ENCODE data around the gene MYCBPAP. TPM values are rescaled to one million over a fixed set of nuclear protein-coding genes. Genes with fewer than 3 reads are reported as not detected.

MYCBPAP gene
- total RNA-seq, 2 donors from 2014 or later: 1.1 to 2.8 TPM

DNA sequence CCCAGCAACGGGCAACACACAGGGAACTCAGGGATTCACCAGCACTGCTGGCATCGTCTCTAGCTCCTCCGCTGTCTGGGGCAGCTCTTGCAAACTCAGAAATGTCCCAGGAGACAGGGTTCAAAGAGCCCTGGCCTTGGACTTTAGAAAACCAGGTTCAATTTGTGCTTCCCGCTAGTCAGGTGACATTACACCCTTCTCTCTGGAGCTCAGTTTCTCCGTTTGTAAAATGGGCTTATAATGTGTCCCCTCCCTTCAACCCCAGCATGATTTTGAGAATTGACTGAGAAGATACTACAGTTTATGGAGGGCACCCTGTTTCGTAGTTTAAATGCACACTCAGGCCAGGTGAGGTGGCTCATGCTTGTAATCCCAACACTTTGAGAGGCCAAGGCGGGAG, 1.9 kb upstream of the MYCBPAP start:
- Mint-ChIP-seq H3K4me3 (peak overlapping the region; percentile 18), H3K9me3 (no peaks in the 10 kb centered on the region), H3K4me1 (ENCODE audit: low read depth in 2 of 2) (peaks cover 23 to 30% of the 10 kb centered on the region in 2 donors), H3K36me3 (no peaks in the 10 kb centered on the region), H3K27ac (no peak overlapping the region), H3K27me3 (no peaks in the 10 kb centered on the region)
- no peak for DNase-seq (ENCODE audit: low spot score)
- no peak for ATAC-seq

DNA sequence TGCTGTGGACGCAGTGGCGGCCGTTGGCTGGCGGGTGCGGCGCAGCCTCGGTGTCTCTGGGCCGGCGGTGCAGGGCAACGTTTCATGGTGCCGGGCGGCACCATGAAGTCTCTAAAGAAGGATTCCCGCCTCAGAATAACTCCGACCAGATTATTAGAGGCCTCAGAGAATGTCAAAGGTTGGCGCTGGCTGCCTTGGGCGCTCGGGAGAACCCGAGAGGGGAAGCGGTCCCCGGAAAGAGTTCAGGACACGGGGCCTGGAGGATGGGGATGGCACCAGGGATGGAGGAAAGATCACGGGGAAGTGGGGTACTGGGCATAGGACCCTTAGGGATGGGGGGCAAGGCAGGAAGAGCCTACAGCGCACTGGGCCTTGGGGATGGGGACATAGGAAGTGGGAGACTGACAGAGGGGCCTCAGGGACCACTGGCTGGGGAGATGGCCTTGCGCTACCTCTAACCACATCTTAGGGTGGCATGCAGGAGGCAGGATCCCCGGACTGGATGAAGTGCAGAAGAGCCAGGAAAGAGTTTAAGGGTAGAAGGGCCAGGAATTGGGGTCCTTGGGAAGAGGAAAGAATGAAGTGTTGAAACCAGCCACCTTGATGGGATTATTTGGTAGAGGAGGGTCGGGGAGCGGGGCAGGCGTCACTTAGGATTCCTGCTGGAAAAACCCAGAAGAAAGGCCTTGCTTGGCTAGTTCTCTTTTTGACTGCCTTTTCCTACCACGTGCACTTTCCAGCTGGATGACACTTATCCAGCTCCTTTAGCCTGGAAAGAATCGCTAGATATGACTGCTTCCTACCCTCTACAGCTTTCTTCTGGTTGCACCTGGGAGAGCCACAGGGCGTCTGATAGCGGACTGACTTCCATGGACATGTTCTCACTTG, 578 bp downstream of the MYCBPAP start:
- Mint-ChIP-seq H3K36me3 (no peaks in the 10 kb centered on the region), H3K27ac (peak overlapping the region; percentile 77 to 91), H3K4me1 (ENCODE audit: low read depth in 2 of 2) (peaks cover 25 to 35% of the 10 kb centered on the region in 2 donors), H3K9me3 (no peaks in the 10 kb centered on the region), H3K4me3 (peak overlapping the region; percentile 94), H3K27me3 (no peaks in the 10 kb centered on the region)
- peak; percentile 6 for DNase-seq (ENCODE audit: low spot score)
- no peak for ATAC-seq

DNA sequence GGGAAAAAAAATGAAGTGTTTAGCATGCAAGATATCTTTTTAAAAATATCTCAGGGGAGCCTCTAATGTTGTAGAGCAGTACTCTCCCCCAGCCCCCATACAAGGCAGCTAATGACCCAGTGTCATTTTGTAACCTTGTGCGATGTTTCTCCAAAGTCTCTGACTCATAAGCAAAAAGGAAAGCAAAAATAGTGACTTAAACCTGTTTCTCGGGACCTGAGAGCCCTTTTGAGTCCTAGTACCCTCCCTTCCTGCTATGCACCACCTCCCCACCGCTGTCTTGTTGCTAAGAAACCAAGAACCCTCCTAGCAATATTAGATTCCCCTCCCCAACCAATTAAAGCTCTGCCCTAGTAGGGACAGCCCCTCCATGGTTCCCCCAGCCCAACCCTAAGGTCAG, 2.8 kb downstream of the MYCBPAP start:
- Mint-ChIP-seq H3K4me1 (ENCODE audit: low read depth in 2 of 2) (peaks cover 24 to 27% of the 10 kb centered on the region in 2 donors), H3K27ac (peak overlapping the region; percentile 56 to 74), H3K4me3 (peak overlapping the region; percentile 62), H3K36me3 (no peaks in the 10 kb centered on the region), H3K9me3 (no peaks in the 10 kb centered on the region), H3K27me3 (no peaks in the 10 kb centered on the region)
- DNase-seq (ENCODE audit: low spot score): peak; percentile 48
- ATAC-seq: peak; percentile 62 to 83

DNA sequence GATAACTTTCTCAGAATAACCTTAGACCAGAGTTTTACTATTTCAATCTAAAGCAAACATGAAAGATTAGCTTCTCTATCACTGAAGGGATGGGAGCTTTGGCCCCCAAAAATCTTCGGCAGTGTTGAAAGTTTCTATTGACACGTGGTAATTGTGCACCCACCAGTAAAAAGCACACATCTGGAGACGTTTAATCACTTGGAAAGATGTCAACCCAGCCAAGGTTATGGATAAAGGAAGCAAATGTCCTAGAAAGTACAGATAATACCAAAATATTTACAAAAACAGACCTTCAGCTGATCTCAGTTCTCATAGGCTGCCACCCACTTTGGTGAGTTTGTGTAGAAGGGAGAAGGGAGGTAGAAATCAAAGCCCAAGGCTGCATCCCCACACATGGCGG, 5.3 kb downstream of the MYCBPAP start:
- H3K4me1 Mint-ChIP-seq (ENCODE audit: low read depth in 2 of 2): peaks cover 22 to 24% of the 10 kb centered on the region in 2 donors
- ATAC-seq (no peak), DNase-seq (ENCODE audit: low spot score) (no peak)
- H3K27ac Mint-ChIP-seq: no peak overlapping the region
- no peaks in the 10 kb centered on the region for H3K36me3 Mint-ChIP-seq
- no peaks in the 10 kb centered on the region for H3K9me3 Mint-ChIP-seq
- H3K4me3 Mint-ChIP-seq: no peak overlapping the region
- no peaks in the 10 kb centered on the region for H3K27me3 Mint-ChIP-seq

DNA sequence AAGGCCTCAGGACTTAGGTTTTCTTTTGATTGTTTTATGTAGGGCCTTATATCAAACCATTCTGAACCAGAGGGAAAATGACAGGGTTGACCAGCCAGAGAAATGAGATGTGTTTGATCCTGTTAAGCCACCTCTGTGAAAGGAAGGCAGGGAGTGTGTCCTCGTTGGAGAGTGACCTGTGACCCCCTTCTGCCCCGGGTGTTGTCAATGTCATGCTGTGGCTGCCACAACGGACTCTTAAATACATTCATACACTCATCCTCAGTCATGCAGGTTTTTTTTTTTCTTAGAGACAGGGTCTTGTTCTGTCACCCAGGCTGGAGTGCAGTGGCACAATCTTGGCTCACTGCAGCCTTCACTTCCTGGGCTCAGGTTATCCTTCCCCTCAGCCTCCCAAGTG, 6.1 kb downstream of the MYCBPAP start:
- no peak for DNase-seq (ENCODE audit: low spot score)
- H3K27me3 Mint-ChIP-seq: no peaks in the 10 kb centered on the region
- H3K4me3 Mint-ChIP-seq: no peak overlapping the region
- no peaks in the 10 kb centered on the region for H3K9me3 Mint-ChIP-seq
- no peaks in the 10 kb centered on the region for H3K36me3 Mint-ChIP-seq
- H3K27ac Mint-ChIP-seq: peak overlapping the region in 1 of 2 donors; percentile 42
- no peak for ATAC-seq
- H3K4me1 Mint-ChIP-seq (ENCODE audit: low read depth in 2 of 2): peaks cover 16 to 18% of the 10 kb centered on the region in 2 donors

DNA sequence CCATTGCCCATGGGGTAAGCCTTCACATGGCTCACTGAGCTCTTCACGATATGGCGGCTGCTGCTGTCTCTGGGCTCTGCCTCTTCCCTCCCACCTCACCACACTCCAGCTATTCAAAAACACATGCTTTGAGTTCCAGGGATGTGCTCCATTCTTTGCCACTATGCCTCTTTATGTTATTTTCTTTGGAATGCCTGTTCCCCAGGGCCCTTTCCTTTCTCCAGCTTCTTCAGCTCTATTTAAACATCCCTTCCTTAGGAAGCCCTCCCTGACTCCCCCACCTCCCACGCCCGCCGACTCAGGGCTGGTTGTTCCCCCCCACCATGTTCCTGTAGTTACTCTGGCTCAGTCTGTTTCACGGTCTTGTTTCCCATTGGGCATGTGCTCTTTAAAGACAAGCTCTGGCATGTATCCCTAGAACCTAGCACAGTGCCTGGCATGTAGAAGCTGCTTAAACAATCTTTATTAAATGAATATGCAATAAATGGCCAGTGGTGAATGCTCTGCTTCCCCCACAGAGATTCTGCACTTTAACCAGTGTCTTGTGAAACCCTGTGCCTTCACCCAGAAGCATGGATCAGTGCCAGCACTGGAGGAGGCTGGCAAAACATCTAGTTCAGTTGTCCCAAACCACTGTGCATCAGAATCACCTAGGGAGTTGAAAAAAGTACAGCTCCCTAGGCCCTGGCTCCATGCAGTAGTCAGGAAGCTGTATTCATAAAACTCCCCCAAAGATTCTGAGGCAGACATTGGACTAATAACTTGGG, 6.9 kb downstream of the MYCBPAP start:
- Mint-ChIP-seq H3K4me1 (ENCODE audit: low read depth in 2 of 2) (peaks cover 12 to 13% of the 10 kb centered on the region in 2 donors), H3K36me3 (no peaks in the 10 kb centered on the region), H3K4me3 (no peak overlapping the region), H3K9me3 (no peaks in the 10 kb centered on the region), H3K27ac (peak overlapping the region in 1 of 2 donors; percentile 42), H3K27me3 (no peaks in the 10 kb centered on the region)
- ATAC-seq (no peak), DNase-seq (ENCODE audit: low spot score) (peak; percentile 53)

DNA sequence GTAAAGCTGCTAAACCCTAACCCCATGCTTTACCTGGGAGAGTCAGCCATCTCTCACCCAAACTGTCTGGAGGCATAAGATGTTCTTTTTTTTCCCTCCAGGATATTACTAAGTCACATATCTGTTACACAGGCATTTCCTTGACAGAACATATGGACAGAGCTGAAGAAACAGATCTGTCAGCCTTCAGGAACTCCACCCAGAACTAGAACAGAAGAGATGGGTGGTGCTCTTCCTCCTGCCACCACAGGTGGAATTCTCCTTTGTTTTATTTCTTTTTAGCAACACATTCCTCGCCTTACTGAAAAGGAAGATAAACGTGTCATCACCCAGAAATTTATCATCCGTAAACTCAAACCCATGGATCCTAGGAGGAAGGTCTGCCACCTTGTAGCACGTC, 8.8 kb downstream of the MYCBPAP start:
- DNase-seq (ENCODE audit: low spot score) (no peak), ATAC-seq (no peak)
- no peaks in the 10 kb centered on the region for H3K9me3 Mint-ChIP-seq
- no peak overlapping the region for H3K4me3 Mint-ChIP-seq
- no peaks in the 10 kb centered on the region for H3K27me3 Mint-ChIP-seq
- H3K27ac Mint-ChIP-seq: no peak overlapping the region
- no peaks in the 10 kb centered on the region for H3K36me3 Mint-ChIP-seq
- H3K4me1 Mint-ChIP-seq (ENCODE audit: low read depth in 2 of 2): peaks cover 0 to 2% of the 10 kb centered on the region in 2 donors

DNA sequence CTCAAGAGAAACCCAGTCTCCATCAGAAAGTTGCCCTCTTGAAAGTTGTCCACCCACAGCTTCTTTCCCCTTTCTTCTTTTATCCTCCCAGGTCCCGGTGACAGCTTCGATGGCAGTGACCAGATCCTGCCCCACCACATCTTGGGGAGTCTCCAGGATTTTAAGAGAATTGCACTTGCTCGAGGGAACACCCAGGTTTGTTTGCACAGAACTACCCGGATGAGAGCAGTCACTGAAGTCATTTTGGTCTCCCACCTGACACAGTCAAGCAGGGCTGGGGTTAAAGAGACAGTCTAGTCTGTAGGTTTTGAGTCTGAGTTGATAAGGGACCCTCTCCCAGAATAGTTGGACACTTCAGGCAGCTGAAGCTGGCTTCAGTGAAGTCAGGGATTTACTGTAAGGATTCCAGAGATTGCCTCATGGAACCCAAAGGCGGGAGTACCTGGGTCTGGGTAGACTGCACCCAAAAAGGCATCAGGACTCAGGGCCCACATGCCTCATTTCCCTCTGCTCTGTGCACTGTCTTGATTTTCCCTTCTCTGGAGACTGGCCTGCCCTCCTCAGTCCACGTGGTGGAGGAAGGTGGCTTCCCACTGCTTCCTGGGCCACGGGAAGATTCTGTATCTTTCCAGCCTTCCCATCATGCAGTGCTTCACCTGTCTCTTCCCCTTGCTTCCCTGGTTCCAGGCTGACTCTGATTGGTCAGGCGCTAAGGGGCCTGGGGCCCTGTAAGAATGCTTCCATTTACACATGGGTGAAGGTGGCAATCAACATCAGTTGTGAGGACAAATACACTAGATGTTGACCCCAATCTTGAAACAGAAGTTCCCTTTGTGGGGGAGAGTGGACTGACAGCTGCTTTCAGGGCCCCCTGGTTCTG, 9.5 kb downstream of the MYCBPAP start:
- no peak for ATAC-seq
- Mint-ChIP-seq H3K27me3 (no peaks in the 10 kb centered on the region), H3K36me3 (no peaks in the 10 kb centered on the region), H3K4me3 (no peak overlapping the region), H3K4me1 (ENCODE audit: low read depth in 2 of 2) (no peaks in the 10 kb centered on the region), H3K9me3 (no peaks in the 10 kb centered on the region), H3K27ac (no peak overlapping the region)
- DNase-seq (ENCODE audit: low spot score): no peak

DNA sequence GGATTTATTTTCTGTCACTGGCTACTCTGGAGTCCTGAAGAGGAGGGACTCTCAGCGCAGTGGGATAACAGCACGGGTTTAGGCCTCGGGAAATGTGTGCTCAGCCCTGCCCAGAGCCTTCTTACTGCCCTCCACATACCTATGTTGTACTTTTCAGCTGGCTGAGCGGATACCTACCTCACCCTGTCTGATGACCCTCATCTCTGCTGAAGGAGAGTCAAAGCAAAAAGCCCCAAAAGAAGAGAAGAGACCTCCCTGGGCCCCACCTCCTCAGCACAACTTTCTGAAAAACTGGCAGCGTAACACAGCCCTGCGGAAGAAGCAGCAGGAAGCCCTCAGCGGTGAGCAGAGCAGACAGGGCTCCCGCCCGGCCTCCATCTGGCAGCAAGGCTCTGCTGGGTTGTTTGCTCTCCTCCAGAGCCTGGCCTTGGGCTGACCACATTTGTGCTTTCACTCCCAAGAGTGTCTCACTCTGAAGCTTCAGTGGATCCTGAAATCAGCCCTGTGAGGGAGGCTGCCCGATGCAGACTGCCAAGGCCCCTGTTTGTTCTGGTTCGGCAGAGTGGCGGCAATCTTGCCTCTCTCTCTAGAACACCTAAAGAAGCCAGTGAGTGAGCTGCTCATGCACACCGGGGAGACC, 10.3 kb downstream of the MYCBPAP start:
- ATAC-seq: no peak
- H3K4me3 Mint-ChIP-seq: no peak overlapping the region
- H3K27ac Mint-ChIP-seq: no peak overlapping the region
- no peaks in the 10 kb centered on the region for H3K36me3 Mint-ChIP-seq
- no peaks in the 10 kb centered on the region for H3K4me1 Mint-ChIP-seq (ENCODE audit: low read depth in 2 of 2)
- no peak for DNase-seq (ENCODE audit: low spot score)
- H3K9me3 Mint-ChIP-seq: no peaks in the 10 kb centered on the region
- H3K27me3 Mint-ChIP-seq: no peaks in the 10 kb centered on the region

DNA sequence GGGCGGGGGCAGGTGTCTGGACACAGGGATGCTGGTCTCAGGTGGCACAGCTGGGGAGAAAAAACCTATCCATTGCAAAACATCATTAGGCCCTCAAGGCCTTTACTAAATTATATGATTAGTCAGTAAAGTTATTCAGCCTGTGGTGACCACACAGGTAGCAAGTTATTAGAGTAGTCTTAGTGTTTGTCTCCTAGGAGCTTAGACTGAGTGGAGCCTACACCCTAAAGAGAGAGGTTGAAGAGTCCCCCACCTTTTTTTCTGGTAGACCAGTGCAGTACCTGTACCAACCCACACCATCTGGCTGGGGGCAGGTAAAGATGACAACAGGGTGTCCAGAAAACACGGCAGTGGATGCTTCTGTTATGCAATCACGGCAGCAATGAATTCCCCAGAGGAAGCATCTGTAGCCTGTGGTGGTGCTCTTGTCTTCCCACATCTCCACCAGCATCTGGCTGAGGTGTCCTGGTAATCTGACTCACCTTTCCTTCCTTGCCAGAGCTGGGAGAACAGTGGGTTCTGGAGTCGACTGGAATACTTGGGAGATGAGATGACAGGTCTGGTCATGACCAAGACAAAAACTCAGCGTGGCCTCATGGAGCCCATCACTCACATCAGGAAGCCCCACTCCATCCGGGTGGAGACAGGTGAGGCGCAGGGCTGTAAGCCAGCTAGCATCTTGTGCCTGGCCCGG, 11.0 kb downstream of the MYCBPAP start:
- H3K27ac Mint-ChIP-seq: no peak overlapping the region
- no peak overlapping the region for H3K4me3 Mint-ChIP-seq
- H3K27me3 Mint-ChIP-seq: no peaks in the 10 kb centered on the region
- H3K36me3 Mint-ChIP-seq: no peaks in the 10 kb centered on the region
- no peak for ATAC-seq
- H3K4me1 Mint-ChIP-seq (ENCODE audit: low read depth in 2 of 2): no peaks in the 10 kb centered on the region
- H3K9me3 Mint-ChIP-seq: no peaks in the 10 kb centered on the region
- no peak for DNase-seq (ENCODE audit: low spot score)

DNA sequence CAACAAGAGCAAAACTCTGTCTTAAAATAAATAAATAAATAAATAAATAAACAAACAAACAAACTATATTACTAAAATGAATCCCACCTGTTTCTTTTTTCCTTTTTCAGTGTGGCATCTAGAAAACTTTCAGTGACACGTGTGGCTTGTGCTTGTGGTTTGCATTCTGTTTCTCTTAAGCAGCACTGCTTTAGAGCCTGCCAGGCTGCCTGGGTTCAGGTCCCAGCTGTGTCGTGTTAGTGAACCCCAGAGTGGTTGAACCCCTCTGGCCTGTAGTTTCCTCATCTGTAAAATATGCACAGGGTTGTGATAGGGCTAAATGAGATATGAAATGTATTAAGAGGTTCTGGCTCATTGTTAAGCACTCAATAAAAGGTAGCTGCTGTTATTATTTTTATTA, 12.2 kb downstream of the MYCBPAP start:
- H3K4me3 Mint-ChIP-seq: no peak overlapping the region
- no peaks in the 10 kb centered on the region for H3K36me3 Mint-ChIP-seq
- H3K4me1 Mint-ChIP-seq (ENCODE audit: low read depth in 2 of 2): no peaks in the 10 kb centered on the region
- DNase-seq (ENCODE audit: low spot score): no peak
- ATAC-seq: no peak
- H3K9me3 Mint-ChIP-seq: no peaks in the 10 kb centered on the region
- H3K27ac Mint-ChIP-seq: no peak overlapping the region
- H3K27me3 Mint-ChIP-seq: no peaks in the 10 kb centered on the region

DNA sequence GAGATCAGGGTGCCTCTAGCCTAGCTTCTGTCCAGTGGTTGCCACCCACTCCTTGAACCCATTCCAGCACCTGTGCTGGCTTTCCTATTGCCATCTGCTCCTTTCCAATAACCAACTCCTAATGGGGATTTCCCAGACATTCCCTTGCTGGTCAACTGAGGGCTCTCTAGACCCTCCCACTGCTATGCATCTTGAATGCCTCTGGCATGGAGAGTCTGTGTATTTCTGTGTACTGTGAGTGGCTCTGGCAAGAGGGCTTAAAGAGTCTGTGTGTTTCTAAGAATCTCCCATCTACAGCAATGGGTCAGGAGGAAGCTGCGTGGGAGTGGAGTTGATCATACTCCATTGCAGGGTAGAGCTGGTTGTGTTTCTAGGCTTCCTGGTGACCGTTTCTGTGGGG, 13.3 kb downstream of the MYCBPAP start:
- DNase-seq (ENCODE audit: low spot score): no peak
- Mint-ChIP-seq H3K36me3 (no peaks in the 10 kb centered on the region), H3K9me3 (no peaks in the 10 kb centered on the region)

DNA sequence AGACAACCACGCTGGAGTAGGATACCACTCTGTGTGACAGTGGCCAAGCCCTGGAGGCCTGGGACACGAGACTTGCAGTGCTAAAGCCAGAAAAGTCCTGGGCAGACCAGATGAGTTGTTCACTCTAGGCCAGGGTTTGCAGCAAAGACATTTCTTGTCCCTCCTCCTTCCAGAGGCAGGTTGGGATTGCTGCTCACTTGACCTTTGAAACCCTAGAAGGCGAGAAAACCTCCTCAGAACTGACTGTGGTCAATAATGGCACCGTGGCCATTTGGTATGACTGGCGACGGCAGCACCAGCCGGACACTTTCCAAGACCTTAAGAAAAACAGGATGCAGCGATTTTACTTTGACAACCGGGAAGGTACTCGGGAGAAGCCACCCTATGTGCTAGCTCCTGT, 14.5 kb downstream of the MYCBPAP start:
- ATAC-seq (no peak), DNase-seq (ENCODE audit: low spot score) (no peak)
- Mint-ChIP-seq H3K4me3 (no peak overlapping the region), H3K27me3 (no peaks in the 10 kb centered on the region), H3K36me3 (no peaks in the 10 kb centered on the region), H3K4me1 (ENCODE audit: low read depth in 2 of 2) (no peaks in the 10 kb centered on the region), H3K27ac (no peak overlapping the region), H3K9me3 (no peaks in the 10 kb centered on the region)

More for the DNA sequence above, 13.3 kb downstream of the MYCBPAP start:
- no peaks in the 10 kb centered on the region for H3K4me1 Mint-ChIP-seq (ENCODE audit: low read depth in 2 of 2)
- H3K4me3 Mint-ChIP-seq: no peak overlapping the region
- no peak overlapping the region for H3K27ac Mint-ChIP-seq
- H3K27me3 Mint-ChIP-seq: no peaks in the 10 kb centered on the region
- no peak for ATAC-seq
